ENCODE measurements around the gene RAB31.

DNA sequence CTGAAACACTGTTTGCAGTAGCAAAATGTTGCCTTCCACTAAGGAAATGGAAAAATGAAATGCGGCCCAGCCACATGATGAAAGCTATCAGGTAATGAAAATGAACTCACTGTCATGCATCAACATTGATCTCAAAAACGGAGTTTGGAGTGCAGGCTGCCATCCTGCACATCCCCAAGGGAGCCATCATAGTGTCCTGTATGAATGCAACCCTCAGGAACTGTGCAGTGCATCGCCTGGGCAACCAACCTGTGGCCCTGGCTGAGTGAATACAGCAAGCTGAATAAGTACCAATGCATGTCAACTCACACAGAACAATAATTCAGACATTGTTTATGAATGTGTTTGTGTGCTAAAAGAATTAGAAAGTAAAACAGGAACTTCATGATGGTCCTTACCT, 154.6 kb downstream of the RAB31 start:
- TF ChIP-seq, protein P1, sequence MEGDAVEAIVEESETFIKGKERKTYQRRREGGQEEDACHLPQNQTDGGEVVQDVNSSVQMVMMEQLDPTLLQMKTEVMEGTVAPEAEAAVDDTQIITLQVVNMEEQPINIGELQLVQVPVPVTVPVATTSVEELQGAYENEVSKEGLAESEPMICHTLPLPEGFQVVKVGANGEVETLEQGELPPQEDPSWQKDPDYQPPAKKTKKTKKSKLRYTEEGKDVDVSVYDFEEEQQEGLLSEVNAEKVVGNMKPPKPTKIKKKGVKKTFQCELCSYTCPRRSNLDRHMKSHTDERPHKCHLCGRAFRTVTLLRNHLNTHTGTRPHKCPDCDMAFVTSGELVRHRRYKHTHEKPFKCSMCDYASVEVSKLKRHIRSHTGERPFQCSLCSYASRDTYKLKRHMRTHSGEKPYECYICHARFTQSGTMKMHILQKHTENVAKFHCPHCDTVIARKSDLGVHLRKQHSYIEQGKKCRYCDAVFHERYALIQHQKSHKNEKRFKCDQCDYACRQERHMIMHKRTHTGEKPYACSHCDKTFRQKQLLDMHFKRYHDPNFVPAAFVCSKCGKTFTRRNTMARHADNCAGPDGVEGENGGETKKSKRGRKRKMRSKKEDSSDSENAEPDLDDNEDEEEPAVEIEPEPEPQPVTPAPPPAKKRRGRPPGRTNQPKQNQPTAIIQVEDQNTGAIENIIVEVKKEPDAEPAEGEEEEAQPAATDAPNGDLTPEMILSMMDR (IDR thresholded peaks at IDR 0.05; ENCODE audit: borderline replicate concordance, extremely low read depth, low read length, poor library complexity, severe bottlenecking), result no peak
- TF ChIP-seq EZH2 (IDR thresholded peaks at IDR 0.05; ENCODE audit: borderline replicate concordance, low read depth, low read length, severe bottlenecking), result no peak

Measured in DND-41 (cell line).